ENCODE measurements around the gene PRPSAP1.

DNA sequence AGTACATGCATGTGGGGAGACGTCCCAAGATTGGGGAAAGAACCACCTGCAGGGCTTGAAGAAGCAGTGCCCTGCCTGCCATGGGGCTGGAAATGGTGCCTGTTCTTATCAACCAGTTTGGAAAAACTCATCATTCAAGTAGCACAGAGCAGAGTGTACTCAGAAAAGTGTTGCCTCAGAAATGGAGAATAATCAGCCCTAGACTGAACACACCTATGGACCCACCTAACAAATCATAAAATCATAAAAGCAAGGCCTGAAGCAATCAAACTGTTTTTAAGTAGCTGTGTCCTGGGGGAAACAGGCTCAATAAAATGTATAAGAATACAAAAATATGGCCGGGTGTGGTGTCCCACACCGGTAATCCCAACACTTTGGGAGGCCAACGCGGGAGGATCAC lies 56.8 kb downstream of the PRPSAP1 start:
- TF ChIP-seq, protein P1, sequence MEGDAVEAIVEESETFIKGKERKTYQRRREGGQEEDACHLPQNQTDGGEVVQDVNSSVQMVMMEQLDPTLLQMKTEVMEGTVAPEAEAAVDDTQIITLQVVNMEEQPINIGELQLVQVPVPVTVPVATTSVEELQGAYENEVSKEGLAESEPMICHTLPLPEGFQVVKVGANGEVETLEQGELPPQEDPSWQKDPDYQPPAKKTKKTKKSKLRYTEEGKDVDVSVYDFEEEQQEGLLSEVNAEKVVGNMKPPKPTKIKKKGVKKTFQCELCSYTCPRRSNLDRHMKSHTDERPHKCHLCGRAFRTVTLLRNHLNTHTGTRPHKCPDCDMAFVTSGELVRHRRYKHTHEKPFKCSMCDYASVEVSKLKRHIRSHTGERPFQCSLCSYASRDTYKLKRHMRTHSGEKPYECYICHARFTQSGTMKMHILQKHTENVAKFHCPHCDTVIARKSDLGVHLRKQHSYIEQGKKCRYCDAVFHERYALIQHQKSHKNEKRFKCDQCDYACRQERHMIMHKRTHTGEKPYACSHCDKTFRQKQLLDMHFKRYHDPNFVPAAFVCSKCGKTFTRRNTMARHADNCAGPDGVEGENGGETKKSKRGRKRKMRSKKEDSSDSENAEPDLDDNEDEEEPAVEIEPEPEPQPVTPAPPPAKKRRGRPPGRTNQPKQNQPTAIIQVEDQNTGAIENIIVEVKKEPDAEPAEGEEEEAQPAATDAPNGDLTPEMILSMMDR (conservative IDR thresholded peaks at IDR 0.05; ENCODE audit: low read length): no peak
- no peak for TF ChIP-seq EZH2phosphoT487 (IDR thresholded peaks at IDR 0.05; ENCODE audit: borderline replicate concordance, low read depth, low read length)
